Calu3 (cell line): ENCODE results near the gene FGFRL1. TPM values are rescaled to one million over a fixed set of nuclear protein-coding genes. Genes with fewer than 3 reads are reported as not detected.

ENCODE experiments used
- BruUV-seq: library from RNA; stranded (reverse); fragments of 400-500 nt; replicated peaks from 2 replicates; lab custom pipeline; 2021; lab: Mats Ljungman, UMichigan
- CTCF ChIA-PET: fragments of 300-600 bp; sonication (Branson Sonifier 250); formaldehyde crosslinking; loops from one replicate; lab custom pipeline; 2022; ENCODE audit warnings: antibody characterized with exemption; lab: Charles Lee
- DNase-seq: peaks from one replicate; pipeline ENCODE4 v3.0.0; 2022
- H3K27ac Mint-ChIP-seq: one replicate; pipeline ENCODE4 v1.8.0; 2022; ENCODE audit warnings: mixed read lengths; ENCODE audit not compliant: unreplicated experiment
- H3K27me3 Mint-ChIP-seq: one replicate; pipeline ENCODE4 v1.8.0; 2022; ENCODE audit warnings: mixed read lengths; ENCODE audit not compliant: unreplicated experiment
- H3K36me3 Mint-ChIP-seq: one replicate; pipeline ENCODE4 v1.8.0; 2022; ENCODE audit warnings: mild to moderate bottlenecking, moderate library complexity, mixed read lengths; ENCODE audit not compliant: insufficient read depth, unreplicated experiment
- H3K4me1 Mint-ChIP-seq: one replicate; pipeline ENCODE4 v1.8.0; 2022; ENCODE audit warnings: mild to moderate bottlenecking, low read depth, mixed read lengths; ENCODE audit not compliant: unreplicated experiment
- H3K4me3 Mint-ChIP-seq: one replicate; pipeline ENCODE4 v1.8.0; 2022; ENCODE audit warnings: mild to moderate bottlenecking, low read depth, moderate library complexity, mixed read lengths; ENCODE audit not compliant: unreplicated experiment
- H3K9me3 Mint-ChIP-seq: one replicate; pipeline ENCODE4 v1.8.0; 2022; ENCODE audit warnings: low read depth, mixed read lengths; ENCODE audit not compliant: unreplicated experiment
- CTCF ChIP-seq: fragments of 200-600 bp; IDR thresholded peaks from one replicate; pipeline ENCODE4 v1.8.0; 2022; ENCODE audit warnings: antibody characterized with exemption; ENCODE audit not compliant: unreplicated experiment
- intact Hi-C: fragments of 100-400 bp; cut with micrococcal nuclease; formaldehyde crosslinking; loops from one replicate; pipeline ENCODE4 v1.10.0; 2022; ENCODE audit not compliant: unreplicated experiment
- total RNA-seq: library from RNA; stranded (reverse); gene quantifications from 2 replicates; pipeline ENCODE4 v1.2.3, GENCODE V29; 2022

FGFRL1 gene
- total RNA-seq, 1 experiment from 2014 or later: 43.2 TPM

- intact Hi-C loops: no loop called here
- peaks cover 20% of the 10 kb centered on the region for H3K36me3 Mint-ChIP-seq
- no peaks in the 10 kb centered on the region for H3K27me3 Mint-ChIP-seq
- no peak for DNase-seq
- BruUV-seq: no TSS peak
- H3K4me3 Mint-ChIP-seq: no peak overlapping the region
- TF ChIP-seq CTCF: no peak
- no peaks in the 10 kb centered on the region for H3K4me1 Mint-ChIP-seq
- H3K9me3 Mint-ChIP-seq: no peaks in the 10 kb centered on the region
- CTCF ChIA-PET: no interaction called here
- H3K27ac Mint-ChIP-seq: no peak overlapping the region
Measured at GRCh38 chr4:1022051-1022738, 10.8 kb downstream of the FGFRL1 start.

GRCh38 chr4:1022739-1023066 lies 11.3 kb downstream of the FGFRL1 start:
- Mint-ChIP-seq H3K27ac (no peak overlapping the region), H3K4me1 (no peaks in the 10 kb centered on the region), H3K36me3 (peaks cover 22% of the 10 kb centered on the region), H3K9me3 (no peaks in the 10 kb centered on the region), H3K27me3 (no peaks in the 10 kb centered on the region), H3K4me3 (no peak overlapping the region)
- intact Hi-C loops: no loop called here
- no peak for TF ChIP-seq CTCF
- BruUV-seq: no TSS peak
- CTCF ChIA-PET: no interaction called here
- DNase-seq: no peak

GRCh38 chr4:1023075-1023640 lies 11.7 kb downstream of the FGFRL1 start:
- no peak for TF ChIP-seq CTCF
- no peak overlapping the region for H3K27ac Mint-ChIP-seq
- intact Hi-C loops: no loop called here
- no peaks in the 10 kb centered on the region for H3K4me1 Mint-ChIP-seq
- no peak for DNase-seq
- no peak overlapping the region for H3K4me3 Mint-ChIP-seq
- H3K9me3 Mint-ChIP-seq: no peaks in the 10 kb centered on the region
- CTCF ChIA-PET: no interaction called here
- BruUV-seq: no TSS peak
- peaks cover 24% of the 10 kb centered on the region for H3K36me3 Mint-ChIP-seq
- no peaks in the 10 kb centered on the region for H3K27me3 Mint-ChIP-seq

GRCh38 chr4:1023895-1024740 lies 12.7 kb downstream of the FGFRL1 start:
- Mint-ChIP-seq H3K27ac (no peak overlapping the region), H3K36me3 (peaks cover 30% of the 10 kb centered on the region), H3K4me3 (no peak overlapping the region), H3K27me3 (no peaks in the 10 kb centered on the region), H3K4me1 (no peaks in the 10 kb centered on the region), H3K9me3 (no peaks in the 10 kb centered on the region)
- no TSS peak for BruUV-seq
- CTCF ChIA-PET: no interaction called here
- intact Hi-C loops: no loop called here
- TF ChIP-seq CTCF: no peak
- DNase-seq: no peak
